HepG2 (cell line): ENCODE data around the gene NOTO. TPM values are rescaled to one million over a fixed set of nuclear protein-coding genes. Genes with fewer than 3 reads are reported as not detected.

ENCODE experiments used
- ATAC-seq: fragments of 200-7000 bp; cut with Tn5 transposase; 3 replicates; pipeline ENCODE4 v1.9.1; 2020; ENCODE audit warnings: mild to moderate bottlenecking, moderate library complexity
- BruUV-seq: library from RNA; stranded (reverse); fragments of 400-500 nt; replicated peaks from 2 replicates; lab custom pipeline; 2021; lab: Mats Ljungman, UMichigan
- CTCF ChIA-PET: fragments of 300-600 bp; formaldehyde crosslinking; extraction: SDS; loops from one replicate; lab custom pipeline; 2021; ENCODE audit warnings: low total read pairs, inconsistent platforms, low intra/inter-chr PET ratio; lab: Yijun Ruan, JAX
- POLR2A ChIA-PET: fragments of 350-600 bp; sonication (Branson Sonifier 250); formaldehyde crosslinking; loops from one replicate; lab custom pipeline; 2020; ENCODE audit warnings: antibody characterized with exemption, inconsistent platforms; lab: Yijun Ruan, JAX
- DNase-seq: peaks from one replicate; pipeline ENCODE4 v3.0.0-alpha.2; 2015; ENCODE audit warnings: low spot score
- FAIRE-seq: peaks from 3 replicates; lab custom pipeline; 2011; peaks lifted over from hg19 to GRCh38; lab: Jason Lieb, UNC
- H2AFZ ChIP-seq: one replicate; pipeline ENCODE4 v1.6.1; 2011; ENCODE audit warnings: low read length, inconsistent platforms
- H3K27ac ChIP-seq: fragments of 300-600 bp; 3 replicates; pipeline ENCODE4 v1.8.0; 2011; ENCODE audit warnings: mixed run types, mild to moderate bottlenecking, mixed read lengths, low read length, inconsistent platforms; ENCODE audit not compliant: insufficient read depth; ENCODE audit errors: extremely low read length
- H3K27me3 ChIP-seq, 2 experiments: fragments of 200-600 bp in 1 of 2; 2 replicates in 1 of 2; 3 replicates in 1 of 2; pipeline versions ENCODE4 v1.6.0 to v1.8.0; 2011; ENCODE audit warnings: low read length in 2 of 2, mild to moderate bottlenecking in 2 of 2, moderate library complexity in 2 of 2, inconsistent platforms in 1 of 2; ENCODE audit not compliant: insufficient read depth in 2 of 2, control insufficient read depth in 1 of 2
- H3K36me3 ChIP-seq, 2 experiments: fragments of 200-600 bp in 1 of 2; replicated peaks in 1 of 2; 2 replicates in 1 of 2; 3 replicates in 1 of 2; pipeline versions ENCODE4 v1.5.1 to v1.8.0; 2011; ENCODE audit warnings: low read length in 2 of 2, inconsistent platforms in 1 of 2; ENCODE audit not compliant: insufficient read depth in 2 of 2, control insufficient read depth in 1 of 2
- H3K4me1 ChIP-seq: 2 replicates; pipeline ENCODE4 v1.5.1; 2012; ENCODE audit warnings: low read length, inconsistent platforms; ENCODE audit not compliant: insufficient read depth
- H3K4me2 ChIP-seq: 2 replicates; pipeline ENCODE4 v1.6.0; 2011; ENCODE audit warnings: low read depth, low read length, inconsistent platforms
- H3K4me3 ChIP-seq, 3 experiments: fragments of 200-600 bp in 1 of 3; sonication (generic), shearing (Covaris generic) in 1 of 3; replicated peaks in 1 of 3; 2 replicates each; pipeline ENCODE4 v1.5.1; 2011 to 2016; ENCODE audit warnings: low read length in 3 of 3, inconsistent platforms in 2 of 3, low read depth in 2 of 3, mild to moderate bottlenecking in 2 of 3, control low read depth in 1 of 3, mixed read lengths in 1 of 3; ENCODE audit not compliant: insufficient read depth in 1 of 3
- H3K79me2 ChIP-seq: one replicate; pipeline ENCODE4 v1.6.1; 2011; ENCODE audit warnings: low read length, inconsistent platforms; ENCODE audit not compliant: insufficient read depth
- H3K9ac ChIP-seq: 2 replicates; pipeline ENCODE4 v1.6.0; 2011; ENCODE audit warnings: mild to moderate bottlenecking, low read depth, low read length, inconsistent platforms; ENCODE audit not compliant: insufficient read depth
- H3K9me3 ChIP-seq: 2 replicates; pipeline ENCODE4 v1.5.1; 2012; ENCODE audit warnings: mild to moderate bottlenecking, low read length
- H4K20me1 ChIP-seq: 2 replicates; pipeline ENCODE4 v1.6.0; 2011; ENCODE audit warnings: inconsistent platforms, mild to moderate bottlenecking, low read length, moderate library complexity; ENCODE audit not compliant: insufficient read depth
- GATAD2A ChIP-seq: IDR thresholded peaks from 2 replicates; pipeline ENCODE4 v1.6.1; 2016
- RBM39 ChIP-seq: fragments of 200-400 bp; formaldehyde crosslinking; IDR thresholded peaks from one replicate; pipeline ENCODE4 v1.6.1; 2018; ENCODE audit warnings: antibody characterized with exemption, mild to moderate bottlenecking, low read depth, low read length; ENCODE audit not compliant: poor library complexity, severe bottlenecking
- SP2 ChIP-seq: sonication (generic); formaldehyde crosslinking; IDR thresholded peaks from 2 replicates; pipeline ENCODE4 v1.5.1; 2020; ENCODE audit warnings: mild to moderate bottlenecking, missing genetic modification reagents
- ZBTB4 ChIP-seq: sonication (generic); formaldehyde crosslinking; IDR thresholded peaks from 2 replicates; pipeline ENCODE4 v1.4.0; 2020; ENCODE audit warnings: missing genetic modification reagents, mild to moderate bottlenecking, borderline replicate concordance
- ZFP41 ChIP-seq: sonication (generic); formaldehyde crosslinking; IDR thresholded peaks from 2 replicates; pipeline ENCODE4 v1.4.0; 2020; ENCODE audit warnings: mild to moderate bottlenecking, missing genetic modification reagents, borderline replicate concordance
- ZNF124 ChIP-seq: sonication (generic); formaldehyde crosslinking; IDR thresholded peaks from 2 replicates; pipeline ENCODE4 v1.4.0; 2020; ENCODE audit warnings: missing genetic modification reagents
- ZNF350 ChIP-seq: sonication (generic); formaldehyde crosslinking; IDR thresholded peaks from 2 replicates; pipeline ENCODE4 v1.4.0; 2020; ENCODE audit warnings: mild to moderate bottlenecking, low read depth, missing genetic modification reagents, borderline replicate concordance
- ZNF563 ChIP-seq: sonication (generic); formaldehyde crosslinking; IDR thresholded peaks from 2 replicates; pipeline ENCODE4 v1.8.0; 2022; ENCODE audit warnings: mild to moderate bottlenecking, moderate library complexity, missing genetic modification reagents
- ZNF670 ChIP-seq: sonication (generic); formaldehyde crosslinking; IDR thresholded peaks from 2 replicates; pipeline ENCODE4 v1.8.0; 2022; ENCODE audit warnings: mild to moderate bottlenecking, missing genetic modification reagents, borderline replicate concordance
- ZNF703 ChIP-seq: sonication (generic); formaldehyde crosslinking; IDR thresholded peaks from 2 replicates; pipeline ENCODE4 v1.5.1; 2020; ENCODE audit warnings: missing genetic modification reagents, mild to moderate bottlenecking, moderate library complexity, borderline replicate concordance
- ZNF790 ChIP-seq: sonication (generic); formaldehyde crosslinking; IDR thresholded peaks from 2 replicates; pipeline ENCODE4 v1.8.0; 2022; ENCODE audit warnings: missing genetic modification reagents, mild to moderate bottlenecking, borderline replicate concordance
- WGBS: methylation state at CpG from one replicate; pipeline ENCODE4 v1.1.6; 2017; ENCODE audit warnings: low lambda C conversion rate; 5-methylcytosine and 5-hydroxymethylcytosine counted together
- in situ Hi-C: cut with HindIII; loops from 2 replicates; pipeline ENCODE4 v1.10.0; 2017; ENCODE audit warnings: low pct_unique_long_range_greater_than_20kb; ENCODE audit not compliant: extremely low pct_ligation_motif_present
- intact Hi-C: fragments of 100-400 bp; cut with micrococcal nuclease; formaldehyde crosslinking; loops from one replicate; pipeline ENCODE4 v1.10.0; 2022; ENCODE audit not compliant: unreplicated experiment
- polyA plus RNA-seq, 8 experiments: library from polyadenylated mRNA; depleted of rRNA in 3 of 8; stranded (reverse) in 7 of 8; unstranded in 1 of 8; fragments of >200 nt; fragmentation: Illumina TruSeq in 4 of 8; extraction: Trizol in 4 of 8; gene quantifications; 2 replicates each; pipeline versions ENCODE4 v1.2.1 to v1.2.3, GENCODE V29; 2011 to 2016; ENCODE audit warnings: low read depth in 4 of 8, missing spikeins in 1 of 8, mixed read lengths in 1 of 8; ENCODE audit not compliant: insufficient read depth in 1 of 8
- total RNA-seq, 5 experiments: library from RNA; depleted of rRNA; stranded (reverse); fragments of >200 nt; fragmentation: Illumina TruSeq; extraction: Trizol; gene quantifications; 2 replicates each; pipeline ENCODE4 v1.2.3, GENCODE V29; 2016; ENCODE audit warnings: low read depth in 1 of 5
- TF ChIP-seq, protein P1 (sequence below): sonication (generic); formaldehyde crosslinking; conservative IDR thresholded peaks from 2 replicates; pipeline ENCODE4 v1.8.0; 2022; ENCODE audit warnings: low read depth, missing genetic modification reagents
- TF ChIP-seq, protein P2 (sequence below): sonication (generic); formaldehyde crosslinking; IDR thresholded peaks from 2 replicates; pipeline ENCODE4 v1.4.0; 2020; ENCODE audit warnings: missing genetic modification reagents

The NOTO gene
- total and polyA plus RNA-seq, 2 of the 13 experiments (the other 11 are each of a cell fraction or from before 2014, with no cell fraction given), result not detected

GRCh38 chr2:73175663-73176204, 26.6 kb upstream of the NOTO start:
- Histone ChIP-seq H2AFZ (no peak overlapping the region), H3K4me3 (peak overlapping the region; percentile 57 to 77 (median 59)), H3K36me3 (no peaks in the 10 kb centered on the region), H3K4me2 (peak overlapping the region; percentile 86), H3K9ac (peak overlapping the region; percentile 8; the same call in 1 of the 2 replicates), H3K9me3 (no peaks in the 10 kb centered on the region), H3K4me1 (peaks cover 48% of the 10 kb centered on the region), H3K79me2 (no peaks in the 10 kb centered on the region), H3K27ac (no peak overlapping the region), H3K27me3 (peaks cover 8 to 61% of the 10 kb centered on the region in 2 experiments), H4K20me1 (no peaks in the 10 kb centered on the region)
- BruUV-seq, result no TSS peak
- ChIA-PET POLR2A (interaction anchor here (1.0 to 2.6 kb wide), 6 partner anchors 16 to 283 kb away, joined by 5 to 43 read pairs (median 6); partner anchors contain the start of genes SFXN5 and SMYD5), CTCF (interaction anchor here (2.4 to 4.0 kb wide), 3 partner anchors 37 to 90 kb away, joined by 8 to 74 read pairs (median 41); partner anchors contain the start of gene SMYD5)
- no peak for FAIRE-seq
- intact Hi-C loops, result loop anchor here (5.0 kb wide), 2 partner anchors 87 to 183 kb away; no protein-coding TSS in a partner anchor
- ATAC-seq, result peak; percentile 40
- in situ Hi-C loops, result loop anchor here (5.0 kb wide), 2 partner anchors 37 to 283 kb away; partner anchors contain the start of gene SMYD5
- 2% methylated on average over 26 of the region's 59 CpGs for WGBS
- peak; percentile 53 for DNase-seq
- TF ChIP-seq RBM39, result peak; percentile 71
- TF ChIP-seq ZNF703, result peak; percentile 80; the same call in 1 of the 2 replicates
- 0 out of 2 replicates have a peak, but pooled peaks have one; percentile 10 for TF ChIP-seq GATAD2A (CRISPR knock-in tag)
- TF ChIP-seq ZNF350, result 0 out of 2 replicates have a peak, but pooled peaks have one; percentile 19
- 0 out of 2 replicates have a peak, but pooled peaks have one; percentile 47 for TF ChIP-seq ZNF124 (CRISPR knock-in tag)
- peak; percentile 51; the same call in 1 of the 2 replicates for TF ChIP-seq ZNF670 (CRISPR knock-in tag)
- TF ChIP-seq, protein P1, sequence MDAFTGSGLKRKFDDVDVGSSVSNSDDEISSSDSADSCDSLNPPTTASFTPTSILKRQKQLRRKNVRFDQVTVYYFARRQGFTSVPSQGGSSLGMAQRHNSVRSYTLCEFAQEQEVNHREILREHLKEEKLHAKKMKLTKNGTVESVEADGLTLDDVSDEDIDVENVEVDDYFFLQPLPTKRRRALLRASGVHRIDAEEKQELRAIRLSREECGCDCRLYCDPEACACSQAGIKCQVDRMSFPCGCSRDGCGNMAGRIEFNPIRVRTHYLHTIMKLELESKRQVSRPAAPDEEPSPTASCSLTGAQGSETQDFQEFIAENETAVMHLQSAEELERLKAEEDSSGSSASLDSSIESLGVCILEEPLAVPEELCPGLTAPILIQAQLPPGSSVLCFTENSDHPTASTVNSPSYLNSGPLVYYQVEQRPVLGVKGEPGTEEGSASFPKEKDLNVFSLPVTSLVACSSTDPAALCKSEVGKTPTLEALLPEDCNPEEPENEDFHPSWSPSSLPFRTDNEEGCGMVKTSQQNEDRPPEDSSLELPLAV, result no peak
- TF ChIP-seq, protein P2, sequence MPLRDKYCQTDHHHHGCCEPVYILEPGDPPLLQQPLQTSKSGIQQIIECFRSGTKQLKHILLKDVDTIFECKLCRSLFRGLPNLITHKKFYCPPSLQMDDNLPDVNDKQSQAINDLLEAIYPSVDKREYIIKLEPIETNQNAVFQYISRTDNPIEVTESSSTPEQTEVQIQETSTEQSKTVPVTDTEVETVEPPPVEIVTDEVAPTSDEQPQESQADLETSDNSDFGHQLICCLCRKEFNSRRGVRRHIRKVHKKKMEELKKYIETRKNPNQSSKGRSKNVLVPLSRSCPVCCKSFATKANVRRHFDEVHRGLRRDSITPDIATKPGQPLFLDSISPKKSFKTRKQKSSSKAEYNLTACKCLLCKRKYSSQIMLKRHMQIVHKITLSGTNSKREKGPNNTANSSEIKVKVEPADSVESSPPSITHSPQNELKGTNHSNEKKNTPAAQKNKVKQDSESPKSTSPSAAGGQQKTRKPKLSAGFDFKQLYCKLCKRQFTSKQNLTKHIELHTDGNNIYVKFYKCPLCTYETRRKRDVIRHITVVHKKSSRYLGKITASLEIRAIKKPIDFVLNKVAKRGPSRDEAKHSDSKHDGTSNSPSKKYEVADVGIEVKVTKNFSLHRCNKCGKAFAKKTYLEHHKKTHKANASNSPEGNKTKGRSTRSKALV (CRISPR knock-in tag), result peak; percentile 6; the same call in 1 of the 2 replicates
- peak; percentile 63; the same call in 1 of the 2 replicates for TF ChIP-seq ZNF790 (CRISPR knock-in tag)
- TF ChIP-seq ZBTB4 (CRISPR knock-in tag), result 0 out of 2 replicates have a peak, but pooled peaks have one; percentile 11
- TF ChIP-seq SP2 (CRISPR knock-in tag), result peak; percentile 43; the same call in 1 of the 2 replicates
- peak; percentile 73 for TF ChIP-seq ZNF563 (CRISPR knock-in tag)
- no peak for TF ChIP-seq ZFP41 (CRISPR knock-in tag)
